ENCODE results near the gene AGAP3. TPM values are rescaled to one million over a fixed set of nuclear protein-coding genes. Genes with fewer than 3 reads are reported as not detected.

AGAP3 gene
- total RNA-seq, 4 donors from 2014 or later = 68.6 to 100 (median 72.2) TPM

DNA sequence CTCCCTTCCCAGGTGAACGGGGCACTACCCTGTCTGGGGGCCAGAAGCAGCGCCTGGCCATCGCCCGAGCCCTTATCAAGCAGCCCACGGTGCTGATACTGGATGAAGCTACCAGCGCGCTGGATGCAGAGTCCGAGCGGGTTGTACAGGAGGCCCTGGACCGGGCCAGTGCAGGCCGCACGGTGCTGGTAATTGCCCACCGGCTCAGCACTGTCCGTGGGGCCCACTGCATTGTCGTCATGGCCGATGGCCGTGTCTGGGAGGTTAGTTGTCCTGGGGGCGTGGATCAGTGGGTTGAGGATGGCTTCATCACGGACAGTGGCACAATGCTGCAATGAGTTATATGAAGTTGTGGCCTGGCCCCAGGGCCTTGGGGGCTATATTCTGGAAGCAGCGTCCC is 42.3 kb upstream of the AGAP3 start:
- H3K4me3 ChIP-seq = no peak overlapping the region
- H3K27ac ChIP-seq = no peak overlapping the region
- H3K4me1 ChIP-seq = peaks cover 5 to 24% (median 15%) of the 10 kb centered on the region in 3 donors
- intact Hi-C loops (cut with DNase I) = no loop called here
- DNase-seq = no peak
- peaks cover 0 to 48% (median 8%) of the 10 kb centered on the region in 3 donors for H3K36me3 ChIP-seq
- H3K27me3 ChIP-seq = no peaks in the 10 kb centered on the region
- TF ChIP-seq POLR2A (IDR thresholded peaks at IDR 0.05) = no peak
- TF ChIP-seq, protein P1, sequence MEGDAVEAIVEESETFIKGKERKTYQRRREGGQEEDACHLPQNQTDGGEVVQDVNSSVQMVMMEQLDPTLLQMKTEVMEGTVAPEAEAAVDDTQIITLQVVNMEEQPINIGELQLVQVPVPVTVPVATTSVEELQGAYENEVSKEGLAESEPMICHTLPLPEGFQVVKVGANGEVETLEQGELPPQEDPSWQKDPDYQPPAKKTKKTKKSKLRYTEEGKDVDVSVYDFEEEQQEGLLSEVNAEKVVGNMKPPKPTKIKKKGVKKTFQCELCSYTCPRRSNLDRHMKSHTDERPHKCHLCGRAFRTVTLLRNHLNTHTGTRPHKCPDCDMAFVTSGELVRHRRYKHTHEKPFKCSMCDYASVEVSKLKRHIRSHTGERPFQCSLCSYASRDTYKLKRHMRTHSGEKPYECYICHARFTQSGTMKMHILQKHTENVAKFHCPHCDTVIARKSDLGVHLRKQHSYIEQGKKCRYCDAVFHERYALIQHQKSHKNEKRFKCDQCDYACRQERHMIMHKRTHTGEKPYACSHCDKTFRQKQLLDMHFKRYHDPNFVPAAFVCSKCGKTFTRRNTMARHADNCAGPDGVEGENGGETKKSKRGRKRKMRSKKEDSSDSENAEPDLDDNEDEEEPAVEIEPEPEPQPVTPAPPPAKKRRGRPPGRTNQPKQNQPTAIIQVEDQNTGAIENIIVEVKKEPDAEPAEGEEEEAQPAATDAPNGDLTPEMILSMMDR (IDR thresholded peaks at IDR 0.05) = no peak
- no peaks in the 10 kb centered on the region for H3K9me3 ChIP-seq
- WGBS, 2 donors = 91% methylated on average over 8 of the region's 20 CpGs; no CpG with 5 or more reads in 1 of the 2 donors

DNA sequence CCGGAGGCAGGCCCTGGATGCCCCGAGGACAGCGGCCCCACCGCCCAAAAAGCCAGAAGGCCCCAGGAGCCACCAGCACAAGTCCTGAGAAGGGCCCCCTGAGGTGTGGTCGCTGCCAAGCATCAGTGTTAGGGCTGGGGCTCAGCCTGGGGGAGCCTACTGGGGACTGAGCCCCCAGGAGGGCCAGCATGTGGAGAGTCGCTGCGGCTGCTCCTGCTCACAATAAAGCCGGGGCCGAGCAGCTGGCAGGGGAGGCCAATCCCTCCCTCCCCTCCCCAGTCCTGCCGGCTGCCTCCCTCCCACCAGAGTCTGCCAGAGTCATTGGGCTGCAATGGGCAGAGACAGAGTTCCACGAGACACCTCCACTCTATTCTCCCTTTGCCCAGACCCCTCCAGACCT is 41.0 kb upstream of the AGAP3 start:
- Histone ChIP-seq H3K9me3 (no peaks in the 10 kb centered on the region), H3K27me3 (peaks cover 0 to 5% (median 0%) of the 10 kb centered on the region in 4 donors), H3K27ac (no peak overlapping the region), H3K4me1 (peaks cover 0 to 13% (median 5%) of the 10 kb centered on the region in 3 donors), H3K36me3 (peaks cover 0 to 48% (median 8%) of the 10 kb centered on the region in 3 donors), H3K4me3 (no peak overlapping the region)
- no peak for DNase-seq
- intact Hi-C loops (cut with DNase I) = no loop called here
- 100% methylated on average over 1 of the region's 11 CpGs; no CpG with 5 or more reads in 1 of the 2 donors for WGBS, 2 donors
- no peak for TF ChIP-seq POLR2A (IDR thresholded peaks at IDR 0.05)
- TF ChIP-seq, protein P1 (IDR thresholded peaks at IDR 0.05) = no peak

DNA sequence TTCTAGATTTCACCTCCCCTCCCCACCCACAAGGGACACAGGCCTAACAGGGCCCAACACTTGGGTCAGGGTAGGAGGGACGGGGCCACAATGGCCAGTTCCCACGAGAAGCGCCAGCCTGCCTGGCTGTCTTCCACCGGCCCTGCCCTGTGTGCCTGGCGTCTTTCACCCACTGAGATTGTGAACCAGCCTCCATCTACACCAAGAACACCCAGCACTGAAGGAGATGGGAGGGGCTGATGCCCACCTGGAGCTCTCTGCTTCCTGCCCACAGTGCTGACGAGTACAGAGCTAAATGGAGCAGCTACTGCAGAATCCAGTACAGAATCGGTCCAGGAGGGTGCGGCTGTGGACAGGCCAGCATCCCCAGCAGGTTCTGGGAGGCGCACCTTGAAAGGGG is 40.3 kb upstream of the AGAP3 start:
- DNase-seq = no peak
- peaks cover 0 to 46% (median 8%) of the 10 kb centered on the region in 3 donors for H3K36me3 ChIP-seq
- intact Hi-C loops (cut with DNase I) = no loop called here

DNA sequence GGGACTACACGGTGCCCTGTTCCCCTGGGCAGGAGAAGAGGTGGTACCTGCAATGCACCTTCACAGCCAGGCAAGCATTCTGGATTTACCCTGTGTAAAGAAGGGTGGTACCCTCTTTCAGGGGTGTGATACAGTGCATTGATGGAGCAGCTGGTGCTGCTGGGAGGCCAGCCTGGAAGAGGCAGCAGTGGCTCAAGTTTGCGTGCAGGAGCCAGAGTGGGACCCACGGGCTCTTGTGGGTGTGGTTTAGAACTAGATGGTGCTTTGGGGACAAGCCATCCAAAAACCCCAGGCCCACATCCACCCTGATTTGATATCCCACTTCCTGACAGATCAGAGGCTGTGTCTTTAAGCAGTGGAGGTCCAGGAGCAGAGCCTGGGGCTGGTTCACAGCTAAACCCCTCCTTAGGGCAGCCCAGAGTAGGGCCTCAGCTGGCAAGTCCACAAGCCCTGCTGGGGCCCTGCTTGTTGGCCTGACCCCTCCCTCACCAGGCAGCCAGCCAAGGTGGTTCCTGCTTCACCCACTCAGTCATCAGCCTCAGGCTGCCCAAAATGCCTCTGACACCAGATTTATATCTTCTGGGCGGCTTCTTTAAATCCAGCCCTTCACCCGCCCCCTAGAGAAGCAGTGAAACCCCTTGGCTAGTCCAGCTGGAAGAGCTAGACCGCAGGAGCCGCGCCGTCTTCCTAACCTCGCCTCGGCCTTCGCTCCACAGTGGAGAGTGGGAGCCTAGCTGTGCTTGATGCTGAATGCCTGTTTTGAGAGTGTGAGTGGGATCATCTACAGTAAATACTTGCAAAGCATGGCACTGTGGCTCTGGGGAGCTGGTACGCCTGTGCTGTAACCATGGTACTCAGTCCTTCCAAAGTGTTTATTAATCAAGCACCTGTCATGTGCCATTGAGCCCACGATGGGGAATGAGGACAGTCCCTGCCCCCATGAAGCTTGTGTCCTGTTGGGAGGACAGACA is 39.4 kb upstream of the AGAP3 start:
- Histone ChIP-seq H3K36me3 (peaks cover 0 to 36% (median 0%) of the 10 kb centered on the region in 3 donors), H3K9me3 (no peaks in the 10 kb centered on the region), H3K27me3 (peaks cover 0 to 19% (median 0%) of the 10 kb centered on the region in 4 donors), H3K27ac (no peak overlapping the region), H3K4me1 (peaks cover 10 to 24% (median 11%) of the 10 kb centered on the region in 3 donors), H3K4me3 (no peak overlapping the region)
- DNase-seq = no peak
- TF ChIP-seq, protein P1 (IDR thresholded peaks at IDR 0.05) = no peak
- TF ChIP-seq POLR2A (IDR thresholded peaks at IDR 0.05) = no peak
- intact Hi-C loops (cut with DNase I) = no loop called here
- WGBS, 2 donors = 20 to 26% methylated on average over 2 to 6 of the region's 14 CpGs

More for the DNA sequence above, 40.3 kb upstream of the AGAP3 start:
- Histone ChIP-seq H3K9me3 (no peaks in the 10 kb centered on the region), H3K27ac (no peak overlapping the region), H3K27me3 (peaks cover 0 to 12% (median 0%) of the 10 kb centered on the region in 4 donors), H3K4me3 (no peak overlapping the region), H3K4me1 (peaks cover 3 to 17% (median 7%) of the 10 kb centered on the region in 3 donors)
- WGBS, 2 donors = 92% methylated on average over 2 of the region's 9 CpGs; no CpG with 5 or more reads in 1 of the 2 donors
- TF ChIP-seq, protein P1 (IDR thresholded peaks at IDR 0.05) = no peak
- no peak for TF ChIP-seq POLR2A (IDR thresholded peaks at IDR 0.05)

All from esophagus squamous epithelium (tissue), 5 donors.